Activated naive CD4-positive, alpha-beta T cell treated with anti-CD3 and anti-CD28 coated beads, Interleukin-2, amount 10 ng/mL, durations not matched to agents 7 days and 5 days (primary cell): Measurements from ENCODE around the gene ECPAS.
"Not testable (repeated sequence)": the region's sequence is repeated elsewhere in the genome, so short reads cannot be mapped to it uniquely, and the experiment has no call there.

Experiments
- CTCF ChIA-PET: fragments of 350-600 bp; sonication (Branson Sonifier 250); formaldehyde crosslinking; loops from one replicate; lab custom pipeline; 2021; ENCODE audit warnings: antibody characterized with exemption; lab: Charles Lee
- DNase-seq: peaks from one replicate; pipeline ENCODE4 v3.0.0-alpha.2; 2020
- H3K27ac Mint-ChIP-seq: one replicate; pipeline ENCODE4 v1.8.0; 2021; ENCODE audit warnings: mild to moderate bottlenecking, moderate library complexity, mixed read lengths
- H3K27me3 Mint-ChIP-seq: one replicate; pipeline ENCODE4 v1.8.0; 2021; ENCODE audit warnings: mild to moderate bottlenecking, mixed read lengths
- H3K36me3 Mint-ChIP-seq: one replicate; pipeline ENCODE4 v1.8.0; 2021; ENCODE audit warnings: mixed read lengths
- H3K4me1 Mint-ChIP-seq: one replicate; pipeline ENCODE4 v1.8.0; 2021; ENCODE audit warnings: mixed read lengths
- H3K4me3 Mint-ChIP-seq: one replicate; pipeline ENCODE4 v1.8.0; 2021; ENCODE audit warnings: mild to moderate bottlenecking, moderate library complexity, mixed read lengths
- H3K9me3 Mint-ChIP-seq: one replicate; pipeline ENCODE4 v1.8.0; 2021; ENCODE audit warnings: mixed read lengths

ECPAS gene

DNA sequence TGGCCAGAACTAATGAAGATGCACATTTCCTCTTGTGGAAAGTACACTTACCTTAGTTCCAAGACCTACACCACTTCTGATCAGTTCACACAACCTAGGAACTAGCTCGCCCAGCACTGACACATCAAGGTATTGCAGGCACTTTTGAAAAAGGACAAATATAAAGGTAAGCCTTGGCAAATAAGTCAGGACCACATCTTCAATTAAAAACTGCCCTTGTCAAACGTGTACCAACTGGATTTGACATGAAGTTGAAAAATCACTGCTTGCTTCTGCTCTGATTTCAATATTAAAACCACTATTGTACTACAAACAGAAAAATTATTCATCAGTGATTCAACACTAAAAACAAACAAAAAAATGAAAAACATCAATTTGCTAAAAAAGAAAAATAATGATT is 109.1 kb downstream of the ECPAS start:
- Mint-ChIP-seq H3K27me3 (no peaks in the 10 kb centered on the region), H3K27ac (no peak overlapping the region), H3K36me3 (peaks cover 62% of the 10 kb centered on the region), H3K9me3 (no peaks in the 10 kb centered on the region), H3K4me1 (no peaks in the 10 kb centered on the region), H3K4me3 (no peak overlapping the region)
- CTCF ChIA-PET = no interaction called here
- DNase-seq = no peak

GRCh38 chr9:111372297-111372696 is 111.9 kb downstream of the ECPAS start:
- Mint-ChIP-seq H3K9me3 (no peaks in the 10 kb centered on the region), H3K27ac (peak overlapping the region; percentile 7), H3K4me1 (no peaks in the 10 kb centered on the region), H3K4me3 (no peak overlapping the region), H3K36me3 (peaks cover 68% of the 10 kb centered on the region), H3K27me3 (no peaks in the 10 kb centered on the region)
- CTCF ChIA-PET = no interaction called here
- no peak for DNase-seq

DNA sequence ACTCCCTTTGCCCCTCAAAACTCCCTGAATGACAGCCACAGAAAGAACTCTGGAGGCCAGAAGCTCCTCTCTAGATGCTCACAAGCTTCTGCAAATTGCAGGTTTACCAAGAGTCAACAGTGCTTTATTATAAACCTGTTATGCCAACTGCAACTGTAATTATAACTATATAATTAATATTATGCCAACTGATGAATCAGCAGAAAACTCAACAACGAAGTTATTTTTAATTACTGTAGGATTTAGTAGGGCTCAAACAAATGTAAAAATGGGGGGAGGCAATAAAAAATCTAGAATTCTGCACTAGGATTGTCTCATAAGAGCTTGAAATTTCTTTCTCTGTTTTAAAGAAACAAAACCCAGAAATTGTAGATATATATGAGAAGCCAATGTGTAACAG is 117.2 kb downstream of the ECPAS start:
- no peaks in the 10 kb centered on the region for H3K27me3 Mint-ChIP-seq
- CTCF ChIA-PET = no interaction called here
- no peak overlapping the region for H3K4me3 Mint-ChIP-seq
- peaks cover 71% of the 10 kb centered on the region for H3K36me3 Mint-ChIP-seq
- no peak overlapping the region for H3K27ac Mint-ChIP-seq
- H3K9me3 Mint-ChIP-seq = no peaks in the 10 kb centered on the region
- DNase-seq = no peak
- H3K4me1 Mint-ChIP-seq = no peaks in the 10 kb centered on the region

DNA sequence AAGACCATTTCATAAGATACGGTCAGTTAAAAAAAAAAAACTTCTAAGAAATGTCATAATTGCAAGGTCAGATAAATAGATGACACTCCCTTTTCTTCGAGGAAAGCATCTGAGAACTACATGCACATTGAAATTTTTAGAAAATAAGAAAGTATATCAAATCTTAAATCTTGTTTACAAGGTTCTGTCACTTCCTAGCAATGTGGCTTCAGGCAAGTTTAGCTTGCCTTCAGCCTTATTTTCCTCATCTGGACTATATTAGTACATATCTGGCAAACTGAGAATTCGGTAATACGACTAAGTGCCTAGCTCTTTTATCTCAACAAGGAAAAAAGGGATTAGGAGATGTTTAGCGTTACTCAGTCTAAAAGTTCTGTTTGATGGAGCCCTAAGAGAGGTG is 121.7 kb downstream of the ECPAS start:
- H3K27ac Mint-ChIP-seq = no peak overlapping the region
- CTCF ChIA-PET = no interaction called here
- peaks cover 46% of the 10 kb centered on the region for H3K36me3 Mint-ChIP-seq
- H3K27me3 Mint-ChIP-seq = no peaks in the 10 kb centered on the region
- H3K4me3 Mint-ChIP-seq = no peak overlapping the region
- DNase-seq = no peak
- H3K4me1 Mint-ChIP-seq = no peaks in the 10 kb centered on the region
- no peaks in the 10 kb centered on the region for H3K9me3 Mint-ChIP-seq

GRCh38 chr9:111360881-111361280 is 123.3 kb downstream of the ECPAS start:
- DNase-seq = no peak
- H3K27ac Mint-ChIP-seq = peak overlapping the region; percentile 33
- CTCF ChIA-PET = no interaction called here
- H3K9me3 Mint-ChIP-seq = no peaks in the 10 kb centered on the region
- H3K27me3 Mint-ChIP-seq = no peaks in the 10 kb centered on the region
- peaks cover 37% of the 10 kb centered on the region for H3K36me3 Mint-ChIP-seq
- no peak overlapping the region for H3K4me3 Mint-ChIP-seq
- H3K4me1 Mint-ChIP-seq = no peaks in the 10 kb centered on the region

GRCh38 chr9:111356481-111357244 is 127.5 kb downstream of the ECPAS start:
- Mint-ChIP-seq H3K9me3 (no peaks in the 10 kb centered on the region), H3K4me1 (no peaks in the 10 kb centered on the region), H3K27me3 (peaks cover 5% of the 10 kb centered on the region), H3K4me3 (no peak overlapping the region), H3K36me3 (peaks cover 9% of the 10 kb centered on the region), H3K27ac (no peak overlapping the region)
- CTCF ChIA-PET = no interaction called here
- no peak for DNase-seq

DNA sequence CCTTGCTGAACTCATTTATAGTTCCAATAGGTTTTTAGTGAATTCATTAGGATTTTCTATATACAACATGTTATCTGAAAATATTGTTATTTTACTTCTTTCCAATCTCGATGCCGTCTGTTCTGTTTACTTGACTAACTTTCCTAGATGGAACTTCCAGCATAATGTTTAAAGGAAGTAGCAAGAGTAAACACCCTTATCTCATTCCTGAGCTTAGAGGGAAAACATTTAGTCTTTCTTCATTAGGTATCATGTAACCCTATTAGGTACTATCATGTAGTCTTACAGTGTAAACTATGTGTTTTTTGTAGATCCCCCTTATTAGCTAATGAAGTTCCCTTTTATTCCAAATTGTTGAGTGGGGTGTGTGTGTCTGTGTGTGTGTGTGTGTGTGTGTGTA is 131.6 kb downstream of the ECPAS start:
- peaks cover 8% of the 10 kb centered on the region for H3K27me3 Mint-ChIP-seq
- no peak overlapping the region for H3K27ac Mint-ChIP-seq
- DNase-seq = no peak
- no peaks in the 10 kb centered on the region for H3K9me3 Mint-ChIP-seq
- no peaks in the 10 kb centered on the region for H3K4me1 Mint-ChIP-seq
- H3K36me3 Mint-ChIP-seq = no peaks in the 10 kb centered on the region
- CTCF ChIA-PET = no interaction called here
- H3K4me3 Mint-ChIP-seq = no peak overlapping the region

DNA sequence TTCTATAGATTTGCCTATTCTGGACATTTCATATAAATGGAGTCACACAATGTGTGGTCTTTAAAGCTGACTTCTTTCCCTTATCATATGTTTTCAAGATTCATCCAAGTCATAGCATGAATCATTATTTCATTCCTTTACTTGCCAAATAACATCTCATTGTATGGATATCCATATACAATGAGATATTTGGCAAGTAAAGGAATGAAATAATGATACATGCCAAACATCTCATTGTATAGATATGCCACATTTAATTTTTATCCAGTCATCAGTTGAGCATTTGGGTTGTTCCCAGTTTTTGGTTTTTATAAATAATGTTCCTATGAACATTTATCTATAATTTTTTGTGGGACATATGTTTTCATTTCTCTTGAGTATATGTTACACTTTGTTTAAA is 133.6 kb downstream of the ECPAS start:
- Mint-ChIP-seq H3K36me3 (no peaks in the 10 kb centered on the region), H3K9me3 (no peaks in the 10 kb centered on the region), H3K4me1 (no peaks in the 10 kb centered on the region), H3K27me3 (peaks cover 8% of the 10 kb centered on the region), H3K4me3 (no peak overlapping the region), H3K27ac (no peak overlapping the region)
- CTCF ChIA-PET = interaction anchor here (1.3 kb wide), 1 partner anchor 9 kb away, joined by 4 read pairs; no protein-coding TSS in a partner anchor
- DNase-seq = no peak

- Mint-ChIP-seq H3K4me1 (no peaks in the 10 kb centered on the region), H3K36me3 (no peaks in the 10 kb centered on the region)
These were observed 134.4 kb downstream of the ECPAS start for GRCh38 chr9:111349766-111350165.

DNA sequence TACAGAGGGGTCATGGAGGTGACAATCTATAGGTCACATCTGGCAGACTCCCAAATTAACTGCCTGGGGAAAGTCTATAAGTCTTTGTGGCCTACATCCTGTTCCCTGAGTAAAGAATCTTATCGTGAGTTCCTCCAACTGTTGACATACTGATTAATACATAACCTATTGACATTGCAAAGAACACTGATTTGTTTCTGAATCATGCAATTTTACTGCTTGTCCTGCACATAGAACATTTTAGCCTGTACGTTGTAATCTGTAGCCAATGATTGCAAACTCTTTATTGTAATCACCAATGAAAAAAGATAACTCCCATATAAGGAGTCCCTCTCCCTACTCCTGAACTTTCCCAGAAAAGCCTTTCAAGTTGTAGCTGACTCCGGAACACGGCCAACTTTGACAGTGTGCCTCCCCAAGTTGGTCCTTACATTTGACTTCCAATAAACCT is 135.3 kb downstream of the ECPAS start:
- H3K36me3 Mint-ChIP-seq = no peaks in the 10 kb centered on the region
- no peak overlapping the region for H3K27ac Mint-ChIP-seq
- peaks cover 8% of the 10 kb centered on the region for H3K27me3 Mint-ChIP-seq
- CTCF ChIA-PET = no interaction called here
- DNase-seq = no peak
- H3K4me3 Mint-ChIP-seq = no peak overlapping the region
- no peaks in the 10 kb centered on the region for H3K4me1 Mint-ChIP-seq
- H3K9me3 Mint-ChIP-seq = no peaks in the 10 kb centered on the region

More at GRCh38 chr9:111349766-111350165, 134.4 kb downstream of the ECPAS start:
- no peak for DNase-seq
- H3K27ac Mint-ChIP-seq = no peak overlapping the region
- peaks cover 8% of the 10 kb centered on the region for H3K27me3 Mint-ChIP-seq
- CTCF ChIA-PET = no interaction called here
- H3K4me3 Mint-ChIP-seq = no peak overlapping the region
- no peaks in the 10 kb centered on the region for H3K9me3 Mint-ChIP-seq

DNA sequence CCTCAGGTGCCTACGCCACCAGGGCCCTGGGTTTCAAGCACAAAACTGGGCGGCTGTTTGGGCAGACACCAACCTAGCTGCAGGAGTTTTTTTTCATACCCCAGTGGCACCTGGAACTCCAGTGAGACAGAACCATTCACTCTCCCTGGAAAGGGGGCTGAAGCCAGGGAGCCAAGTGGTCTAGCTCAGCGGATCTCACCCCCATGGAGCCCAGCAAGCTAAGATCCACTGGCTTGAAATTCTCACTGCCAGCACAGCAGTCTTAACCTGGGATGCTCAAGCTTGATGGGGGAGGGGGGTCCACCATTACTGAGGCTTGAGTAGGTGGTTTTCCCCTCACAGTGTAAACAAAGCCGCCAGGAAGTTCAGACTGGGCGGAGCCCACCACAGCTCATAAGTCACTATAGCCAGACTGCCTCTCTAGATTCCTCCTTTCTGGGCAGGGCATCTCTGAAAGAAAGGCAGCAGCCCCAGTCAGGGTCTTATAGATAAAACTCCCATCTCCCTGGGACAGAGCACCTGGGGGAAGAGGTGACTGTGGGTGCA is 149.8 kb downstream of the ECPAS start:
- H3K27me3 Mint-ChIP-seq, H3K4me3 Mint-ChIP-seq, H3K27ac Mint-ChIP-seq, CTCF ChIA-PET, H3K9me3 Mint-ChIP-seq, H3K36me3 Mint-ChIP-seq: not testable (repeated sequence)
- peak; percentile 53 for DNase-seq
- H3K4me1 Mint-ChIP-seq = peaks cover 22% of the 10 kb centered on the region

- CTCF ChIA-PET = no interaction called here
- H3K4me3 Mint-ChIP-seq = no peak within 1 kb of the TSS
- no peak within 1 kb of the TSS for H3K27ac Mint-ChIP-seq
These were observed 154.1 kb downstream of the ECPAS start, which contains the start of gene OR2K2 for GRCh38 chr9:111330124-111330523. OR2K2 (minus strand) TSS chr9:111330224; CDS start chr9:111328433, 1,791 bp downstream.

DNA sequence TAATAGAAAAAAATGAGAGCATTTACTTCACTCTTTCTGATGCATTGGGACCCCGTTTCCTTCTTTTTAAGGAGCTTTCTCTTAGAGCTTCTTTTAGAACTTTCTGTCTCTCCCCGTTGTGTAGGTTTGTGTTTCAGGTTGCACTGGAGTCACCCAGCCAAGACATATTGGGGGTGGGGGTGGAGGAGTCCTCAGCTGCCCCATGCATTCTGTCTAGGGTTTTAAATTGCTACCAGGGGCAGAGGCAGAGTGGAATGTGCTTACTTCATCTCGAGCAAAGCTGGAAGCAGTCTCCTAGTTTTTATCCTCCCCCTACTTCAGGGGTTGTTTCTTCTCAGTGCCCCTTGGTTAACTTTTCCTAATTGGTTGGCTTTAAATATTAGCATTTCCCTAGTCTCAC is 163.6 kb downstream of the ECPAS start:
- Mint-ChIP-seq H3K4me1 (no peaks in the 10 kb centered on the region), H3K27me3 (no peaks in the 10 kb centered on the region), H3K4me3 (no peak overlapping the region), H3K9me3 (peaks cover 3% of the 10 kb centered on the region), H3K36me3 (no peaks in the 10 kb centered on the region), H3K27ac (no peak overlapping the region)
- no peak for DNase-seq
- CTCF ChIA-PET = no interaction called here

More at GRCh38 chr9:111330124-111330523, 154.1 kb downstream of the ECPAS start, which contains the start of gene OR2K2:
- H3K27me3 Mint-ChIP-seq = peaks cover 3% of the 10 kb centered on the region
- DNase-seq = no peak
- H3K36me3 Mint-ChIP-seq = no peaks in the 10 kb centered on the region
- no peaks in the 10 kb centered on the region for H3K9me3 Mint-ChIP-seq
- peaks cover 14% of the 10 kb centered on the region for H3K4me1 Mint-ChIP-seq

DNA sequence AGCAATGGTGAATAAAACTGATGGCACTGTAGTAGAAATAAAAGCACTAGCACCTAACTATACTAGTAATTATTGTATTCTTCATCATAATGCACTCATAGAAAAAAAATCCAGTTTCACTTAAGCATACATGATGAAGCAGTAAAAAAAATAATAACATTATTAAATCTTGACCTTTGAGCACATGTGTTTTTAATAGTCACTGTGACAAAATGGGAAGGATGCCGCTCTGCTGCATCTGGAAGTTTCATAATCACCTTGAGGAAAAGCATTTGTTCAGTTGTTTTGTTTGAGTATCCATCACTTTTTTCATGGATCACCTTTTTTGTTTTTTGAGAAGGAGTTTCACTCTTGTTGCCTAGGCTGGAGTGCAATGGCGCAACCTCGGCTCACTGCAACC is 167.4 kb downstream of the ECPAS start:
- no peaks in the 10 kb centered on the region for H3K27me3 Mint-ChIP-seq
- no peaks in the 10 kb centered on the region for H3K36me3 Mint-ChIP-seq
- peaks cover under 1% of the 10 kb centered on the region for H3K9me3 Mint-ChIP-seq
- DNase-seq = no peak
- no peak overlapping the region for H3K27ac Mint-ChIP-seq
- no peaks in the 10 kb centered on the region for H3K4me1 Mint-ChIP-seq
- CTCF ChIA-PET = no interaction called here
- H3K4me3 Mint-ChIP-seq = no peak overlapping the region
